ENCODE measurements around the gene TRIM45. TPM values are rescaled to one million over a fixed set of nuclear protein-coding genes. Genes with fewer than 3 reads are reported as not detected.

The TRIM45 gene
- polyA plus RNA-seq, 1 experiment: 3.8 TPM

GRCh38 chr1:117113199-117113598 lies 8.3 kb downstream of the TRIM45 start:
- DNase-seq (ENCODE audit: low read depth): no peak
- Histone ChIP-seq H3K4me3 (ENCODE audit: low read depth, low read length) (no peak overlapping the region), H3K27me3 (ENCODE audit: control insufficient read depth, insufficient read depth, low read length) (no peaks in the 10 kb centered on the region), H3K36me3 (ENCODE audit: control insufficient read depth, insufficient read depth, low read length) (peaks cover 3% of the 10 kb centered on the region; the same call in 1 of the 2 replicates)
- POLR2A ChIA-PET: interaction anchor here (1.1 kb wide), 1 partner anchor 20 kb away, joined by 4 read pairs; no protein-coding TSS in a partner anchor
- CTCF ChIA-PET: interaction anchor here (1.1 to 2.1 kb wide), 3 partner anchors 9 to 45 kb away, joined by 4 to 5 read pairs (median 4); no protein-coding TSS in a partner anchor
- TF ChIP-seq CTCF (IDR thresholded peaks at IDR 0.05; ENCODE audit: insufficient read depth, low read depth, low read length): no peak

- CTCF ChIA-PET: interaction anchor here (2.1 kb wide), 1 partner anchor 10 kb away, joined by 5 read pairs; no protein-coding TSS in a partner anchor
- DNase-seq (ENCODE audit: low read depth): no peak
- no peaks in the 10 kb centered on the region for H3K27me3 ChIP-seq (ENCODE audit: control insufficient read depth, insufficient read depth, low read length)
- H3K36me3 ChIP-seq (ENCODE audit: control insufficient read depth, insufficient read depth, low read length): peaks cover 3% of the 10 kb centered on the region; the same call in 1 of the 2 replicates
- POLR2A ChIA-PET: no interaction called here
- H3K4me3 ChIP-seq (ENCODE audit: low read depth, low read length): no peak overlapping the region
- no peak for TF ChIP-seq CTCF (IDR thresholded peaks at IDR 0.05; ENCODE audit: insufficient read depth, low read depth, low read length)
These were observed 9.4 kb downstream of the TRIM45 start for GRCh38 chr1:117112047-117112717.

DNA sequence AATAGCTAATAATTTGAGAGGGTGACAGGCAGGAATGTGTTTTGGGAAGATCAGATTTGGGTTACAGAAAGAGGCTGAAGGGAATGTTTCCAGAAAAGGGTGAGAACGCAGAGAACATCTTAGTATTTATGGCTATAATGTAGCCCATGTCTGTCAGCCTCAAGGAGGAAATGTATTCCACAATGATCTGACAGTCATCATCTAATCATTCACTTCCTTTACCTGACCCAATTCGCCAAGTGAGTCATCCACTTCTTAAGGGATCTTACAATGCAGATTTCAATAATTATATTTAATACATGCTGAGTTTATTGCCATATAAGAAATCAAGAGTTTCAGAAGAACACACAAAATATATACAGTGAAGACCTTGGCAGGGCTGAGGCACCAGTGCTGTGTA lies 10.8 kb downstream of the TRIM45 start:
- no peak for DNase-seq (ENCODE audit: low read depth)
- no peaks in the 10 kb centered on the region for H3K27me3 ChIP-seq (ENCODE audit: control insufficient read depth, insufficient read depth, low read length)
- no peak for TF ChIP-seq CTCF (IDR thresholded peaks at IDR 0.05; ENCODE audit: insufficient read depth, low read depth, low read length)
- no peak overlapping the region for H3K4me3 ChIP-seq (ENCODE audit: low read depth, low read length)
- ChIA-PET POLR2A (no interaction called here), CTCF (interaction anchor here (0.7 to 1.2 kb wide), 3 partner anchors 43 to 174 kb away, joined by 3 to 4 read pairs (median 3); no protein-coding TSS in a partner anchor)
- H3K36me3 ChIP-seq (ENCODE audit: control insufficient read depth, insufficient read depth, low read length): peaks cover 3% of the 10 kb centered on the region; the same call in 1 of the 2 replicates

DNA sequence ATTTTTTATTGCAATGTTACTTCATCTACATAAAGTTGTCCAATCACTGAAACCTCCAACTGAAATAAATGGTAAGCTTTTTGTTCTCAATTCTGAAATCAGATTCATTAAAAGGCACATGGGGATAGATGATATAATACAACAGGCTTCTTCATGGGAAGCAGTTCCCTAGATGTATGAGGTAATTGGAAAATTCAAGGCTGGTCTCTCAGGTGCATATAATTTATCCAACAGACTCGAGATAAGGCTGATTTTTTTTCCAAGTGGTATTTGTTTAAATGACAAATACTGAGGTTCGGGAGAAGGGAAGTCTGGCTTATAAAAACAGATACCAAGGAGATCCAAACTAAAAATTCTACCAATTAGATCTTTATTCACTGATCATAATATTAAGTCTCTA lies 14.2 kb downstream of the TRIM45 start:
- POLR2A ChIA-PET: no interaction called here

More for the DNA sequence above, 14.2 kb downstream of the TRIM45 start:
- CTCF ChIA-PET: interaction anchor here (0.6 to 3.7 kb wide), 5 partner anchors 12 to 319 kb away, joined by 3 to 17 read pairs (median 4); no protein-coding TSS in a partner anchor
- TF ChIP-seq CTCF (IDR thresholded peaks at IDR 0.05; ENCODE audit: insufficient read depth, low read depth, low read length): no peak
- Histone ChIP-seq H3K27me3 (ENCODE audit: control insufficient read depth, insufficient read depth, low read length) (no peaks in the 10 kb centered on the region), H3K36me3 (ENCODE audit: control insufficient read depth, insufficient read depth, low read length) (0 out of 2 replicates have a peak, but pooled peaks cover 1% of the 10 kb centered on the region), H3K4me3 (ENCODE audit: low read depth, low read length) (no peak overlapping the region)
- no peak for DNase-seq (ENCODE audit: low read depth)

Measured in BJ (cell line).